GM12878 (cell line): ENCODE data around the gene LTBP3.

Experiments
- ATF3 ChIP-seq: IDR thresholded peaks from 2 replicates; pipeline ENCODE4 v1.6.1; 2011; ENCODE audit warnings: low read depth, mild to moderate bottlenecking, low read length, moderate library complexity, borderline replicate concordance; ENCODE audit errors: extremely low read depth
- CTCF ChIP-seq, 3 experiments: IDR thresholded peaks in 2 of 3; conservative IDR thresholded peaks in 1 of 3; 2 replicates each; pipeline ENCODE4 v1.5.1; 2011; ENCODE audit warnings: low read depth in 3 of 3, low read length in 3 of 3, mild to moderate bottlenecking in 3 of 3, control low read depth in 2 of 3, moderate library complexity in 2 of 3, inconsistent platforms in 1 of 3, mixed read lengths in 1 of 3; ENCODE audit not compliant: control insufficient read depth in 2 of 3, insufficient read depth in 1 of 3; ENCODE audit errors: extremely low read depth in 1 of 3
- FOXM1 ChIP-seq: IDR thresholded peaks from 2 replicates; pipeline ENCODE4 v1.6.1; 2012; ENCODE audit warnings: low read depth, mild to moderate bottlenecking, inconsistent platforms, low read length, moderate library complexity
- IKZF2 ChIP-seq, 2 experiments: fragments of 450-650 bp; IDR thresholded peaks; 2 replicates each; pipeline ENCODE4 v1.6.1; 2017; ENCODE audit warnings: mild to moderate bottlenecking in 2 of 2, moderate library complexity in 2 of 2
- POLR2AphosphoS2 ChIP-seq: IDR thresholded peaks from 2 replicates; pipeline ENCODE4 v1.6.1; 2011; ENCODE audit warnings: low read depth, mild to moderate bottlenecking, low read length, improper control_type of control experiment, moderate library complexity
- RAD21 ChIP-seq: IDR thresholded peaks from 2 replicates; pipeline ENCODE4 v1.6.1; 2011; ENCODE audit warnings: mild to moderate bottlenecking, low read depth, low read length, moderate library complexity; ENCODE audit not compliant: insufficient read depth
- SREBF1 ChIP-seq: IDR thresholded peaks from 2 replicates; pipeline ENCODE4 v1.6.1; 2012; ENCODE audit warnings: mild to moderate bottlenecking, low read length

- no peak for TF ChIP-seq CTCF (IDR thresholded peaks at IDR 0.05 in 2 of 3, conservative IDR thresholded peaks at IDR 0.05 in 1 of 3; ENCODE audit: control insufficient read depth in 2 of 3, extremely low read depth in 1 of 3, insufficient read depth in 1 of 3, low read depth in 3 of 3, low read length in 3 of 3)
- TF ChIP-seq POLR2AphosphoS2, result no peak
- TF ChIP-seq RAD21, result no peak
- TF ChIP-seq FOXM1, result no peak
- no peak for TF ChIP-seq SREBF1
- TF ChIP-seq ATF3, result no peak
- TF ChIP-seq IKZF2 (IDR thresholded peaks at IDR 0.05), result no peak
Measured at GRCh38 chr11:65524741-65525545, 33.2 kb downstream of the LTBP3 start, which contains the start of gene SCYL1.
